Fibroblast of skin of scalp (primary cell): ENCODE data around the gene SERPINB5. TPM values are rescaled to one million over a fixed set of nuclear protein-coding genes. Genes with fewer than 3 reads are reported as not detected.
"Not testable (repeated sequence)": the region's sequence is repeated elsewhere in the genome, so short reads cannot be mapped to it uniquely, and the experiment has no call there.

ENCODE experiments used
- DNase-seq: peaks from one replicate; pipeline ENCODE4 v3.0.0-alpha.2; 2013
- polyA plus RNA-seq, 2 experiments: library from polyadenylated mRNA; unstranded; fragments of 120-200 nt; gene quantifications; one replicate each; pipeline ENCODE4 v1.2.1, GENCODE V29; 2013; ENCODE audit not compliant: insufficient read length in 2 of 2

SERPINB5 gene, protein sequence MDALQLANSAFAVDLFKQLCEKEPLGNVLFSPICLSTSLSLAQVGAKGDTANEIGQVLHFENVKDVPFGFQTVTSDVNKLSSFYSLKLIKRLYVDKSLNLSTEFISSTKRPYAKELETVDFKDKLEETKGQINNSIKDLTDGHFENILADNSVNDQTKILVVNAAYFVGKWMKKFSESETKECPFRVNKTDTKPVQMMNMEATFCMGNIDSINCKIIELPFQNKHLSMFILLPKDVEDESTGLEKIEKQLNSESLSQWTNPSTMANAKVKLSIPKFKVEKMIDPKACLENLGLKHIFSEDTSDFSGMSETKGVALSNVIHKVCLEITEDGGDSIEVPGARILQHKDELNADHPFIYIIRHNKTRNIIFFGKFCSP
- polyA plus RNA-seq (2013, experiment 1 of 2; ENCODE audit: insufficient read length), result not detected
- 0.10 TPM for polyA plus RNA-seq (2013, experiment 2 of 2; ENCODE audit: insufficient read length)

GRCh38 chr18:63476668-63477067 lies at the start of gene SERPINB5:
TSS of gene SERPINB5 (plus strand) at chr18:63476958. CDS start at chr18:63484429, 7,471 bp downstream.
- no peak for DNase-seq

GRCh38 chr18:63427558-63427957 lies 49.2 kb upstream of the SERPINB5 start:
- DNase-seq, result no peak

GRCh38 chr18:63430526-63430925 lies 46.2 kb upstream of the SERPINB5 start:
- no peak for DNase-seq

- DNase-seq, result no peak
Measured at GRCh38 chr18:63431180-63431579, 45.6 kb upstream of the SERPINB5 start.

DNA sequence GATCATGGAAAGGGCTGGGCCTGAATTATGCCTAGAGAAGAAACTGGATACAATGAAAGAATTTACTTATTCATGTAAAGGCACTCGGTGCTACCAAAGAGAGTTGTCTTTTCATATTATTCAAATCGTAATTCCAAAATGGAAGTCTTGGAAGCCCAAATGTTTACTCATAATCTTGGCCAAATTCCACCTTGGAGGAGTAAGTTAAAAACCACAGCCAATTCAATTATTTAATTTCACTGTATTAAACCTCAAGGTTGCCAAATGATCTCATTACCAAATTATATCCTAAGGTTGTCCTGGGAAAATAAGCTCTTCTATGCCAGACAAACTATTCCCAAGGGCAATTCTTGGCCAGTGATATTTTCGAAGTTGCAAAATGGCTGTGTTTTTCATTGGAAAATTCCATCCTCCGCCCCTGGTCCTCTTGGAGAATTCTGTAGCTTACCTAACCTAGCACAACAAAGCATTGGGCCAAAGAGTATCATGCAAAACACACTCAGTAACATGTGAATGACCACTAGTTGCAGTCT lies 43.4 kb upstream of the SERPINB5 start:
- no peak for DNase-seq

GRCh38 chr18:63438181-63438580 lies 38.6 kb upstream of the SERPINB5 start:
- peak; percentile 14 for DNase-seq

- peak; percentile 56 for DNase-seq
Measured at GRCh38 chr18:63439334-63439733, 37.4 kb upstream of the SERPINB5 start.

GRCh38 chr18:63440219-63440618 lies 36.5 kb upstream of the SERPINB5 start:
- peak; percentile 19 for DNase-seq

GRCh38 chr18:63440881-63441280 lies 35.9 kb upstream of the SERPINB5 start:
- DNase-seq, result no peak

GRCh38 chr18:63443829-63444228 lies 32.9 kb upstream of the SERPINB5 start:
- no peak for DNase-seq

- DNase-seq, result peak; percentile 88
Measured at GRCh38 chr18:63444580-63444979, 32.2 kb upstream of the SERPINB5 start.

- DNase-seq, result no peak
Measured at GRCh38 chr18:63445037-63445436, 31.7 kb upstream of the SERPINB5 start.

GRCh38 chr18:63446266-63446665 lies 30.5 kb upstream of the SERPINB5 start:
- no peak for DNase-seq

DNA sequence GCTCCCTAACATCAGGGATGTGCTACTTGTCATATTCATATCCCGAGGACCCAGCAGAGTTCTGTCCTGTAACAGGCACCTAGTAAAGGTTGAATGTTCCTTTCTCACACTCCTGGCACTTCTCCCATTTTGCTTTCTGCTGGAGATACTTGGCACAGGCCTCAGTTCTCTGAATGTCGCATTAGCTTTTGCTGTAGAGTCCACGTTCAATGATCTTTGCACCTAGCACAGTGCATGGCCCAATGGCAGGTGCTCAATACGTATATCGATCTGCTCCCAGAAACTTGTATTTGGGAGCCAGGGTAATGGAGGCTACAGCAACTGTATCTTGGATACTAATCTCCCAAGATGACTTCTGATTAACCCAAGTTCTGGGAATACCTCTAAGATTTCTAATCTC lies 29.7 kb upstream of the SERPINB5 start:
- DNase-seq, result no peak

DNA sequence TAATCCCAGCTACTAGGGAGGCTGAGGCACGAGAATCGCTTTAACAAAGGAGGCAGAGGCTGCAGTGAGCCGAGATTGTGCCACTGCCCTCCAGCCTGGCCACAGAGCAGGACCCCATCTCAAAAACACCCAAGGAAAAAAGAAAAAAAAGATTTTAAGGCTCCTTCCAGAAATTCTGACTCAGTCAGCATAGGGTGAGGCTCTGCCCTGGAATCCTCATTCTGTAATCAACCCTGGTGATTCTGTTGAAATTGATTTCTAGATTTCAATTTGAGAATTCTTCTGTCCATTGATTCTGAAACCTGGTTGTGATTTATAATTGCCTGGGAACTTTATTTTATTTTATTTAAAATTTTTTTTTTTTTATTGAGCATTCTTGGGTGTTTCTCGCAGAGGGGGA lies 27.3 kb upstream of the SERPINB5 start:
- DNase-seq, result no peak

- peak; percentile 51 for DNase-seq
Measured at GRCh38 chr18:63451799-63452660, 24.7 kb upstream of the SERPINB5 start.

DNA sequence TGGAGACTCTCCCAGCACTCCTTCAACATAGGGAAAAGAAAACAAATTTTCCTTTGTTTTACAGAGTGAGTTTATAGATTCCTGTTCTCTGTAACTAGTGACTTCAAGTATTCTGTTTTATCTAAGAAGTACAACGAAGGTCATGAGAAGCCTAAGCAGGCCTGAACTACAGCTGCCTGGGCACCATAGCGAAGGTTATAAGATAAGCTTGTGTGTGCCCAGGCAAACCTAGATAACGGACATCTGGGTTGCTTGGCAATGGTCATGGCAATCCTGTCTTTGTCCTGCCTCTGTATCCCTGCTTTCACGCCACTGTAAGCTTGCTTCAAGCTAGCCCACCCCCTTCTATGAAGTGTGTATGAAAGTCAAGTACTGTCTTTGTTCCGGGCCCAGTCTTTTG lies 24.0 kb upstream of the SERPINB5 start:
- DNase-seq, result not testable (repeated sequence)

DNA sequence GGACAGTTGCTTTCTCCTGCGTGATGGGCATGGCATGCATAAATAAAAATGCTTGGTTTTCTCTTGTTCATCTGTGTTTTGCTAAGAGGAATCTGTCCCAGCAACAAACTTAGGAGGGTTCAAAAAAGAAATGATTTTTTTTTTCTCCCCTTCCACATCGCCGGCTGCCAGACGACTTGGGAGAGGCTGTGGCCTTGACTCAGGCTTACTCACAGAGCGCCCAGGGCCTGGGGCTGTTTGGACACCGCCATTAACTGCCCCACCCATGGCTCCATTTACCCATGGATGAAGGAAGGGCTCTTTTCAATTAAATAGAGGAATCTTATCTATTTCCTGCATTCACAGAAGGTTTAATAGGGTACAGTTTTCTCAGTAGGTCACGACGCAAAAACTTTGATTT lies 22.3 kb upstream of the SERPINB5 start:
- DNase-seq, result peak; percentile 45

DNA sequence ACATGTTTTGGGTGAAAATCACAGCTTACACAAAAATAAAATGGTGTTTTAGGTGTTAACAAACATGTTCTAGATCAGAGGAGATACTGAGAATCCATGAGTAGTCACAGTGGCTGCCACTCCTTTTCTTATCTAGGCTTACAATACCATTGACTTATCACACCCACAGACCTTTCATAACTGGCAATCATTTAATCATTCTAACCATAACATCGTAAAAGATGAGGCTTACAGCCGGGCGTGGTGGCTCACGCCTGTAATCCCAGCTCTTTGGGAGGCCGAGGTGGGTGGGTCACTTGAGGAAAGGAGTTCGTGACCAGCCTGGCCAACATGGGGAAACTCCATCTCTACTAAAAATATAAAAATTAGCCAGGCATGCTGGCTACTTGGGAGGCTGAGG lies 18.8 kb upstream of the SERPINB5 start:
- DNase-seq, result no peak

- no peak for DNase-seq
Measured at GRCh38 chr18:63460414-63460813, 16.3 kb upstream of the SERPINB5 start.

DNA sequence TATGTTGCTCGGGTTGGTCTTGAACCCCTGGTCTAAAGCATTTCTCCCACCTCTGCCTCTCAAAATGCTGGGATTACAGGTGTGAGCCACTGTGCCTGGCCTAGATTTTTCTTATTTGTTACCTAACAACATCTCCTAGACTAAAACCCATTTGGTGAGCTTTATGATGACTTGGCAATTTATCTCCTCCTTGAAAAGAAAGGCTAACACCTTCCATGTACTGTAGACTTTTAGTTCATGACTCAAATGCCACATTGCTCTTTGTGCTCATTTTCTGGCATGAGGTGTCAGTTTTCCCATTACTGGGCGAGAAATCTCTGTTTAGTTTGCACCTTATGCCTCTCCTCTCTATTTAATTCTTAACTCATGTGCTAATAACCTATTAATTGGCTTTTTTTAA lies 12.3 kb upstream of the SERPINB5 start:
- DNase-seq, result no peak

DNA sequence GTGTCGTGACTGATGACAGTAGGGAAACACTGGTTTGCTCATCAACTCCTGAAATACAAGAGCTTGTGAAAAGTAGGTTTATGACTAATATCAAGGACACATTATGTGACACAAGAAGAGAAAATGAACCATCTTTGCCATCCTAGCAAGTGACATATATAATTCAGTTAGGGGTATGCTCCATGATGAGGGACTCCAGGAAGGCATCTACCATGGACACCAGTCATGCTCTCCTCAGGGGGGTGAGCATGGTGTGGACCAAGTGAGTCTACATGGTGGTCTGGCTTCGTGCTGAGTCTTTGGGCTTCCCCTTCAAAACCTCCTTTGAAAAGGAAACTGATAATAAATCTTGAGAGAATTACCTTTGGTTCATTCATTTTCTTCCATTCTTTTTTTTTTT lies 11.7 kb upstream of the SERPINB5 start:
- no peak for DNase-seq

- no peak for DNase-seq
Measured at GRCh38 chr18:63467699-63468098, 9.1 kb upstream of the SERPINB5 start.
